ENCODE measurements around the gene PEAR1.

GRCh38 chr1:156943756-156944155, 50.2 kb downstream of the PEAR1 start:
- no peak for TF ChIP-seq TAF1 (IDR thresholded peaks at IDR 0.05; ENCODE audit: low read depth)
- TF ChIP-seq NFIC (IDR thresholded peaks at IDR 0.05) = no peak
- no peak for TF ChIP-seq EP300 (IDR thresholded peaks at IDR 0.05; ENCODE audit: borderline replicate concordance)
- no peak for TF ChIP-seq CREB1 (IDR thresholded peaks at IDR 0.05; ENCODE audit: low read depth)
- no peak for TF ChIP-seq ZBTB7A (IDR thresholded peaks at IDR 0.05; ENCODE audit: low read depth)
- no peak for TF ChIP-seq MAX (IDR thresholded peaks at IDR 0.05)
- TF ChIP-seq RAD21 (IDR thresholded peaks at IDR 0.05; ENCODE audit: low read depth) = no peak
- no peak for TF ChIP-seq CEBPB (IDR thresholded peaks at IDR 0.05)
- TF ChIP-seq TEAD4 (IDR thresholded peaks at IDR 0.05) = no peak
- TF ChIP-seq REST (IDR thresholded peaks at IDR 0.05; ENCODE audit: low read depth) = no peak
- no peak for TF ChIP-seq FOXM1 (IDR thresholded peaks at IDR 0.05; ENCODE audit: borderline replicate concordance, low read depth)
- TF ChIP-seq TCF12 (IDR thresholded peaks at IDR 0.05; ENCODE audit: low read depth) = no peak
